K562 (cell line): ENCODE results near the gene FAM20B. TPM values are rescaled to one million over a fixed set of nuclear protein-coding genes. Genes with fewer than 3 reads are reported as not detected.
A peak's percentile ranks its signal among the peaks of the same experiment; 100 is the strongest.

Experiments
- BRD9 ChIP-seq: fragments of 450-650 bp; IDR thresholded peaks from 2 replicates; pipeline ENCODE4 v1.6.1; 2018; ENCODE audit warnings: low read depth; ENCODE audit not compliant: partially characterized antibody
- CBFA2T3 ChIP-seq: fragments of 450-650 bp; IDR thresholded peaks from 2 replicates; pipeline ENCODE4 v1.6.1; 2017
- CCNT2 ChIP-seq: IDR thresholded peaks from 2 replicates; pipeline ENCODE4 v1.6.1; 2011; ENCODE audit warnings: borderline replicate concordance, low read depth, mild to moderate bottlenecking, moderate library complexity, mixed read lengths, low read length; ENCODE audit not compliant: insufficient read length; ENCODE audit errors: extremely low read depth
- CHD1 ChIP-seq: fragments of 200-600 bp; sonication (generic); IDR thresholded peaks from one replicate; pipeline ENCODE4 v1.6.1; 2012; ENCODE audit warnings: mild to moderate bottlenecking, moderate library complexity, low read length, inconsistent platforms
- DDX20 ChIP-seq: fragments of 450-650 bp; IDR thresholded peaks from 2 replicates; pipeline ENCODE4 v1.6.1; 2016; ENCODE audit warnings: missing genetic modification characterization, low read depth, mild to moderate bottlenecking, missing compliant biosample characterization, moderate library complexity
- E2F3 ChIP-seq: fragments of 250-450 bp; sonication (Bioruptor Pico); IDR thresholded peaks from 2 replicates; pipeline ENCODE4 v1.4.0; 2020; ENCODE audit warnings: mild to moderate bottlenecking
- FOXK2 ChIP-seq, 2 experiments: fragments of 450-650 bp; IDR thresholded peaks in 1 of 2; conservative IDR thresholded peaks in 1 of 2; 2 replicates each; pipeline ENCODE4 v1.6.1; 2016; ENCODE audit warnings: low read depth in 2 of 2, mild to moderate bottlenecking in 1 of 2
- KDM2B ChIP-seq: fragments of 250-450 bp; sonication (Bioruptor Pico); IDR thresholded peaks from 2 replicates; pipeline ENCODE4 v1.8.0; 2021; ENCODE audit warnings: mild to moderate bottlenecking, moderate library complexity
- MCM7 ChIP-seq, 2 experiments: fragments of 450-650 bp; IDR thresholded peaks; 2 replicates each; pipeline ENCODE4 v1.6.1; 2016 to 2018
- NRF1 ChIP-seq, 2 experiments: fragments of 450-650 bp; IDR thresholded peaks in 1 of 2; conservative IDR thresholded peaks in 1 of 2; 2 replicates each; pipeline ENCODE4 v1.6.1; 2014; ENCODE audit warnings: mild to moderate bottlenecking in 2 of 2
- PHF20 ChIP-seq: fragments of 450-650 bp; IDR thresholded peaks from 2 replicates; pipeline ENCODE4 v1.6.1; 2018; ENCODE audit not compliant: partially characterized antibody
- PML ChIP-seq: IDR thresholded peaks from 2 replicates; pipeline ENCODE4 v1.6.1; 2012; ENCODE audit warnings: low read length, inconsistent platforms
- POU5F1 ChIP-seq: fragments of 150-350 bp; IDR thresholded peaks from 2 replicates; pipeline ENCODE4 v1.6.1; 2014; ENCODE audit warnings: borderline replicate concordance, low read length, low read depth, mild to moderate bottlenecking; ENCODE audit not compliant: partially characterized antibody
- RB1 ChIP-seq: fragments of 450-650 bp; IDR thresholded peaks from 2 replicates; pipeline ENCODE4 v1.6.1; 2017; ENCODE audit warnings: low read depth, mild to moderate bottlenecking
- SMAD3 ChIP-seq: fragments of 450-650 bp; formaldehyde crosslinking; conservative IDR thresholded peaks from 2 replicates; pipeline ENCODE4 v1.4.0; 2020; ENCODE audit warnings: mild to moderate bottlenecking
- TGIF2 ChIP-seq: sonication (generic); formaldehyde crosslinking; IDR thresholded peaks from 2 replicates; pipeline ENCODE4 v1.8.1; 2022; ENCODE audit warnings: mild to moderate bottlenecking, missing genetic modification reagents, moderate library complexity
- TRIM28 ChIP-seq: fragments of 450-650 bp; IDR thresholded peaks from 2 replicates; pipeline ENCODE4 v1.6.1; 2017
- ZNF780A ChIP-seq: fragments of 250-450 bp; sonication (Bioruptor Pico); IDR thresholded peaks from 2 replicates; pipeline ENCODE4 v1.5.0; 2021; ENCODE audit warnings: mild to moderate bottlenecking
- ZNF785 ChIP-seq: fragments of 250-450 bp; sonication (Bioruptor Pico); IDR thresholded peaks from 2 replicates; pipeline ENCODE4 v1.4.0; 2020; ENCODE audit warnings: mild to moderate bottlenecking
- polyA plus RNA-seq, 8 experiments: library from polyadenylated mRNA; depleted of rRNA in 4 of 8; stranded (reverse) in 5 of 8; unstranded in 3 of 8; fragments of >200 nt; fragmentation: Nextera tagmentation in 2 of 8; fragmentation: Illumina TruSeq in 1 of 8; extraction: Ambion mirVana in 2 of 8; extraction: Trizol in 1 of 8; gene quantifications; 2 replicates each; pipeline versions ENCODE4 v1.2.1 to v1.2.3, GENCODE V29; 2011 to 2014; ENCODE audit warnings: inconsistent platforms in 1 of 8, missing spikeins in 1 of 8
- total RNA-seq, 7 experiments: library from RNA; depleted of rRNA in 6 of 7; stranded (reverse); fragments of >200 nt in 6 of 7; fragmentation: Illumina TruSeq in 2 of 7; extraction: Trizol in 2 of 7; gene quantifications; 2 replicates each; pipeline versions ENCODE4 v1.2.1 to v1.2.3, GENCODE V29; 2011 to 2021; ENCODE audit warnings: low replicate concordance in 1 of 7
- TF ChIP-seq, protein P1 (sequence below): fragments of 450-650 bp; formaldehyde crosslinking; IDR thresholded peaks from 2 replicates; pipeline ENCODE4 v1.4.0; 2020; ENCODE audit warnings: mild to moderate bottlenecking, moderate library complexity
- TF ChIP-seq, protein P2 (sequence below): IDR thresholded peaks from 3 replicates; pipeline ENCODE4 v1.6.1; 2011; ENCODE audit warnings: borderline replicate concordance, mild to moderate bottlenecking, moderate library complexity; ENCODE audit not compliant: insufficient read length; ENCODE audit errors: extremely low read depth
- TF ChIP-seq, protein P3 (sequence below): fragments of 250-450 bp; sonication (Bioruptor Pico); IDR thresholded peaks from 2 replicates; pipeline ENCODE4 v1.8.0; 2022; ENCODE audit warnings: inconsistent platforms
- TF ChIP-seq, protein P4 (sequence below): fragments of 250-450 bp; sonication (Bioruptor Pico); IDR thresholded peaks from 2 replicates; pipeline ENCODE4 v1.8.0; 2021; ENCODE audit warnings: moderate library complexity, mild to moderate bottlenecking, inconsistent platforms

Gene FAM20B
- total and polyA plus RNA-seq, 9 of the 15 experiments (the other 6 are each of a cell fraction or from before 2014, with no cell fraction given): 7.2 to 67.5 (median 42.9) TPM

- TF ChIP-seq, protein P1, sequence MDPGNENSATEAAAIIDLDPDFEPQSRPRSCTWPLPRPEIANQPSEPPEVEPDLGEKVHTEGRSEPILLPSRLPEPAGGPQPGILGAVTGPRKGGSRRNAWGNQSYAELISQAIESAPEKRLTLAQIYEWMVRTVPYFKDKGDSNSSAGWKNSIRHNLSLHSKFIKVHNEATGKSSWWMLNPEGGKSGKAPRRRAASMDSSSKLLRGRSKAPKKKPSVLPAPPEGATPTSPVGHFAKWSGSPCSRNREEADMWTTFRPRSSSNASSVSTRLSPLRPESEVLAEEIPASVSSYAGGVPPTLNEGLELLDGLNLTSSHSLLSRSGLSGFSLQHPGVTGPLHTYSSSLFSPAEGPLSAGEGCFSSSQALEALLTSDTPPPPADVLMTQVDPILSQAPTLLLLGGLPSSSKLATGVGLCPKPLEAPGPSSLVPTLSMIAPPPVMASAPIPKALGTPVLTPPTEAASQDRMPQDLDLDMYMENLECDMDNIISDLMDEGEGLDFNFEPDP (CRISPR knock-in tag): no peak
- TF ChIP-seq RB1 (no peak), CHD1 (no peak), CCNT2 (no peak), DDX20 (no peak), PML (no peak), FOXK2 (conservative IDR thresholded peaks at IDR 0.05 in 1 of 2, IDR thresholded peaks at IDR 0.05 in 1 of 2; ENCODE audit: low read depth in 2 of 2) (no peak; a peak in 1 of 4 replicates), TRIM28 (no peak), E2F3 (CRISPR knock-in tag) (no peak), NRF1 (conservative IDR thresholded peaks at IDR 0.05 in 1 of 2, IDR thresholded peaks at IDR 0.05 in 1 of 2) (peak in 1 of 2 experiments; percentile 19; a peak in 1 of 4 replicates), POU5F1 (no peak), PHF20 (no peak), TGIF2 (CRISPR knock-in tag) (no peak), SMAD3 (CRISPR knock-in tag) (no peak), KDM2B (CRISPR knock-in tag) (no peak), BRD9 (peak; percentile 44), ZNF780A (CRISPR knock-in tag) (no peak), ZNF785 (CRISPR knock-in tag) (no peak), MCM7 (IDR thresholded peaks at IDR 0.05) (no peak), CBFA2T3 (peak; percentile 88)
- TF ChIP-seq, protein P2, sequence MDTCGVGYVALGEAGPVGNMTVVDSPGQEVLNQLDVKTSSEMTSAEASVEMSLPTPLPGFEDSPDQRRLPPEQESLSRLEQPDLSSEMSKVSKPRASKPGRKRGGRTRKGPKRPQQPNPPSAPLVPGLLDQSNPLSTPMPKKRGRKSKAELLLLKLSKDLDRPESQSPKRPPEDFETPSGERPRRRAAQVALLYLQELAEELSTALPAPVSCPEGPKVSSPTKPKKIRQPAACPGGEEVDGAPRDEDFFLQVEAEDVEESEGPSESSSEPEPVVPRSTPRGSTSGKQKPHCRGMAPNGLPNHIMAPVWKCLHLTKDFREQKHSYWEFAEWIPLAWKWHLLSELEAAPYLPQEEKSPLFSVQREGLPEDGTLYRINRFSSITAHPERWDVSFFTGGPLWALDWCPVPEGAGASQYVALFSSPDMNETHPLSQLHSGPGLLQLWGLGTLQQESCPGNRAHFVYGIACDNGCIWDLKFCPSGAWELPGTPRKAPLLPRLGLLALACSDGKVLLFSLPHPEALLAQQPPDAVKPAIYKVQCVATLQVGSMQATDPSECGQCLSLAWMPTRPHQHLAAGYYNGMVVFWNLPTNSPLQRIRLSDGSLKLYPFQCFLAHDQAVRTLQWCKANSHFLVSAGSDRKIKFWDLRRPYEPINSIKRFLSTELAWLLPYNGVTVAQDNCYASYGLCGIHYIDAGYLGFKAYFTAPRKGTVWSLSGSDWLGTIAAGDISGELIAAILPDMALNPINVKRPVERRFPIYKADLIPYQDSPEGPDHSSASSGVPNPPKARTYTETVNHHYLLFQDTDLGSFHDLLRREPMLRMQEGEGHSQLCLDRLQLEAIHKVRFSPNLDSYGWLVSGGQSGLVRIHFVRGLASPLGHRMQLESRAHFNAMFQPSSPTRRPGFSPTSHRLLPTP: no peak
- TF ChIP-seq, protein P3, sequence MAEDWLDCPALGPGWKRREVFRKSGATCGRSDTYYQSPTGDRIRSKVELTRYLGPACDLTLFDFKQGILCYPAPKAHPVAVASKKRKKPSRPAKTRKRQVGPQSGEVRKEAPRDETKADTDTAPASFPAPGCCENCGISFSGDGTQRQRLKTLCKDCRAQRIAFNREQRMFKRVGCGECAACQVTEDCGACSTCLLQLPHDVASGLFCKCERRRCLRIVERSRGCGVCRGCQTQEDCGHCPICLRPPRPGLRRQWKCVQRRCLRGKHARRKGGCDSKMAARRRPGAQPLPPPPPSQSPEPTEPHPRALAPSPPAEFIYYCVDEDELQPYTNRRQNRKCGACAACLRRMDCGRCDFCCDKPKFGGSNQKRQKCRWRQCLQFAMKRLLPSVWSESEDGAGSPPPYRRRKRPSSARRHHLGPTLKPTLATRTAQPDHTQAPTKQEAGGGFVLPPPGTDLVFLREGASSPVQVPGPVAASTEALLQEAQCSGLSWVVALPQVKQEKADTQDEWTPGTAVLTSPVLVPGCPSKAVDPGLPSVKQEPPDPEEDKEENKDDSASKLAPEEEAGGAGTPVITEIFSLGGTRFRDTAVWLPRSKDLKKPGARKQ (CRISPR knock-in tag): no peak
- TF ChIP-seq, protein P4, sequence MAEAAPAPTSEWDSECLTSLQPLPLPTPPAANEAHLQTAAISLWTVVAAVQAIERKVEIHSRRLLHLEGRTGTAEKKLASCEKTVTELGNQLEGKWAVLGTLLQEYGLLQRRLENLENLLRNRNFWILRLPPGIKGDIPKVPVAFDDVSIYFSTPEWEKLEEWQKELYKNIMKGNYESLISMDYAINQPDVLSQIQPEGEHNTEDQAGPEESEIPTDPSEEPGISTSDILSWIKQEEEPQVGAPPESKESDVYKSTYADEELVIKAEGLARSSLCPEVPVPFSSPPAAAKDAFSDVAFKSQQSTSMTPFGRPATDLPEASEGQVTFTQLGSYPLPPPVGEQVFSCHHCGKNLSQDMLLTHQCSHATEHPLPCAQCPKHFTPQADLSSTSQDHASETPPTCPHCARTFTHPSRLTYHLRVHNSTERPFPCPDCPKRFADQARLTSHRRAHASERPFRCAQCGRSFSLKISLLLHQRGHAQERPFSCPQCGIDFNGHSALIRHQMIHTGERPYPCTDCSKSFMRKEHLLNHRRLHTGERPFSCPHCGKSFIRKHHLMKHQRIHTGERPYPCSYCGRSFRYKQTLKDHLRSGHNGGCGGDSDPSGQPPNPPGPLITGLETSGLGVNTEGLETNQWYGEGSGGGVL (CRISPR knock-in tag): no peak
Measured at GRCh38 chr1:179029321-179029759, 3.6 kb downstream of the FAM20B start (continued).
